Measurements from ENCODE around the gene NR0B2. TPM values are rescaled to one million over a fixed set of nuclear protein-coding genes. Genes with fewer than 3 reads are reported as not detected.

NR0B2 gene
- total and polyA plus RNA-seq, 2 of the 13 experiments (the other 11 are each of a cell fraction or from before 2014, with no cell fraction given), result 72.5 to 133 TPM

DNA sequence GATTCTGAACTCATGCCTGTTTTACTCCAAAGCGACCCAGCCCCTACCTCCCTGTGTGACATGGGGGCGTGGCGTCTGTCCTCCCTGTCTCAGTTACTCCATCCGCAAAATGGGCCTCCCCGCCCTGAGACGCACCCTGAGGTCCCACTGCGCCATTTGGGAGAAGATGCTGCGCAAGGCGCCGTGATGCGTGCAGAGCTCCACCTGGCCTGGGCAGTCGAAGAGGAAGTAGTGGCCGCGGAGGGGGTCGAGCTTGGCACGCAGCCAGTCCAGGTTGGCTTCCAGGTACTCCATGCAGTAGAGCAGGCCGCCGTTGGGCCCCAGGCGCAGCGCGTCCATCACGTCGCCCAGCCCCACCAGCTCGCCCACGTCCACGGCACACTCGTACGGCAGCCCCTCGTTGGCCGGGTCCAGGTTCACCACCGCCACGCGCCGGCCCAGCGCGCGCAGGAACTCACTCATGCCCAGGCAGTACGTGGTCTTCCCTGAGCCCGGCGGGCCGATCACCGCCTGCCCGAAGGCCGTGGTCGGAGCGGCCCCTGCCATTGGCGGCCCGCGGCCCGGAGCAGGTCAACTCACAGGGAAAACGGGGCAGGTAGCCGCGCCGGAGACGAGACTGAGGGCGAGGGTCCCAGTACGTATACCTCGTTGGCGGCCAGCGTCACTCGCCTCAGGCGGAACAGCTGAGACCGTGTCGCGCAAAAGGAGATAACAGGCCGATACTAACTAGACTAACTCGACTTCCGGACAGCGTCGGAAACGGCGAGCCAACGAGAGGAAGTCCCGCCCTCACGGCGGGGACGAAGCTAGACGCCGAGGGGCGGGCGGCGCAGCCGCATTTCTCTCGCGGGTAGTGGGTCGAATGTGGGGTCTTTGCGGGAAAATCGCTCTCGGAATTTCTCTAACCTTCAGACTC, 24.0 kb downstream of the NR0B2 start, which contains the start of gene GPN2 (continued):
- TF ChIP-seq, protein P1, sequence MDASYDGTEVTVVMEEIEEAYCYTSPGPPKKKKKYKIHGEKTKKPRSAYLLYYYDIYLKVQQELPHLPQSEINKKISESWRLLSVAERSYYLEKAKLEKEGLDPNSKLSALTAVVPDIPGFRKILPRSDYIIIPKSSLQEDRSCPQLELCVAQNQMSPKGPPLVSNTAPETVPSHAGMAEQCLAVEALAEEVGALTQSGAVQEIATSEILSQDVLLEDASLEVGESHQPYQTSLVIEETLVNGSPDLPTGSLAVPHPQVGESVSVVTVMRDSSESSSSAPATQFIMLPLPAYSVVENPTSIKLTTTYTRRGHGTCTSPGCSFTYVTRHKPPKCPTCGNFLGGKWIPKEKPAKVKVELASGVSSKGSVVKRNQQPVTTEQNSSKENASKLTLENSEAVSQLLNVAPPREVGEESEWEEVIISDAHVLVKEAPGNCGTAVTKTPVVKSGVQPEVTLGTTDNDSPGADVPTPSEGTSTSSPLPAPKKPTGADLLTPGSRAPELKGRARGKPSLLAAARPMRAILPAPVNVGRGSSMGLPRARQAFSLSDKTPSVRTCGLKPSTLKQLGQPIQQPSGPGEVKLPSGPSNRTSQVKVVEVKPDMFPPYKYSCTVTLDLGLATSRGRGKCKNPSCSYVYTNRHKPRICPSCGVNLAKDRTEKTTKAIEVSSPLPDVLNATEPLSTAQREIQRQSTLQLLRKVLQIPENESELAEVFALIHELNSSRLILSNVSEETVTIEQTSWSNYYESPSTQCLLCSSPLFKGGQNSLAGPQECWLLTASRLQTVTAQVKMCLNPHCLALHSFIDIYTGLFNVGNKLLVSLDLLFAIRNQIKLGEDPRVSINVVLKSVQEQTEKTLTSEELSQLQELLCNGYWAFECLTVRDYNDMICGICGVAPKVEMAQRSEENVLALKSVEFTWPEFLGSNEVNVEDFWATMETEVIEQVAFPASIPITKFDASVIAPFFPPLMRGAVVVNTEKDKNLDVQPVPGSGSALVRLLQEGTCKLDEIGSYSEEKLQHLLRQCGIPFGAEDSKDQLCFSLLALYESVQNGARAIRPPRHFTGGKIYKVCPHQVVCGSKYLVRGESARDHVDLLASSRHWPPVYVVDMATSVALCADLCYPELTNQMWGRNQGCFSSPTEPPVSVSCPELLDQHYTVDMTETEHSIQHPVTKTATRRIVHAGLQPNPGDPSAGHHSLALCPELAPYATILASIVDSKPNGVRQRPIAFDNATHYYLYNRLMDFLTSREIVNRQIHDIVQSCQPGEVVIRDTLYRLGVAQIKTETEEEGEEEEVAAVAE (CRISPR knock-in tag; IDR thresholded peaks at IDR 0.05; ENCODE audit: borderline replicate concordance), result no peak
- no peak for TF ChIP-seq NFYB (CRISPR knock-in tag; IDR thresholded peaks at IDR 0.05)
- TF ChIP-seq RFX1 (IDR thresholded peaks at IDR 0.05), result no peak
- no peak for TF ChIP-seq CHD4 (IDR thresholded peaks at IDR 0.05; ENCODE audit: borderline replicate concordance, low read length)
- peak; percentile 91 for TF ChIP-seq TFAP4 (IDR thresholded peaks at IDR 0.05; ENCODE audit: borderline replicate concordance, low read depth)
- TF ChIP-seq JDP2 (CRISPR knock-in tag; IDR thresholded peaks at IDR 0.05; ENCODE audit: borderline replicate concordance), result no peak
- TF ChIP-seq ZSCAN25 (CRISPR knock-in tag; IDR thresholded peaks at IDR 0.05), result no peak
- TF ChIP-seq KIAA2018 (CRISPR knock-in tag; IDR thresholded peaks at IDR 0.05; ENCODE audit: borderline replicate concordance), result peak; percentile 85; the same call in 1 of the 2 replicates
- no peak for TF ChIP-seq XRCC5 (optimal IDR thresholded peaks at IDR 0.05; ENCODE audit: low read length)
- TF ChIP-seq, protein P2, sequence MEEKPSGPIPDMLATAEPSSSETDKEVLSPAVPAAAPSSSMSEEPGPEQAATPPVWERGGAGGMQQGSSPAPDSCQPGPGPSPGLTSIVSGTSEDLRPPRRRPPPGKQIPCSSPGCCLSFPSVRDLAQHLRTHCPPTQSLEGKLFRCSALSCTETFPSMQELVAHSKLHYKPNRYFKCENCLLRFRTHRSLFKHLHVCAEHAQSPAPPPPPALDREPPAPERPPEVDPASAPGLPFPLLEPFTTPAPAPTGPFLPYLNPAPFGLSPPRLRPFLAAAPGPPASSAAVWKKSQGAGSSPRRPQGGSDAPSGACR (CRISPR knock-in tag; IDR thresholded peaks at IDR 0.05), result peak; percentile 89; the same call in 1 of the 2 replicates
- TF ChIP-seq, protein P3, sequence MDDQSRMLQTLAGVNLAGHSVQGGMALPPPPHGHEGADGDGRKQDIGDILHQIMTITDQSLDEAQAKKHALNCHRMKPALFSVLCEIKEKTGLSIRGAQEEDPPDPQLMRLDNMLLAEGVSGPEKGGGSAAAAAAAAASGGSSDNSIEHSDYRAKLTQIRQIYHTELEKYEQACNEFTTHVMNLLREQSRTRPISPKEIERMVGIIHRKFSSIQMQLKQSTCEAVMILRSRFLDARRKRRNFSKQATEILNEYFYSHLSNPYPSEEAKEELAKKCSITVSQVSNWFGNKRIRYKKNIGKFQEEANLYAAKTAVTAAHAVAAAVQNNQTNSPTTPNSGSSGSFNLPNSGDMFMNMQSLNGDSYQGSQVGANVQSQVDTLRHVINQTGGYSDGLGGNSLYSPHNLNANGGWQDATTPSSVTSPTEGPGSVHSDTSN (CRISPR knock-in tag; IDR thresholded peaks at IDR 0.05; ENCODE audit: borderline replicate concordance), result no peak
- TF ChIP-seq ZNF180 (CRISPR knock-in tag; IDR thresholded peaks at IDR 0.05; ENCODE audit: borderline replicate concordance, low read depth), result no peak; the same call in 1 of the 2 replicates

All from HepG2 (cell line).